Memory B cell (primary cell): ENCODE data around the gene ICE1.

Source experiments
- ATAC-seq: fragments of 150-1000 bp; cut with Tn5 transposase; 2 replicates; pipeline ENCODE4 v1.10.0; 2021; ENCODE audit warnings: low read depth, mild to moderate bottlenecking, moderate library complexity
- DNase-seq, 2 donors: peaks; one replicate each; pipeline ENCODE4 v3.0.0; 2022; ENCODE audit warnings: low spot score in 2 of 2
- H3K27ac Mint-ChIP-seq: one replicate; pipeline ENCODE4 v1.8.0; 2022; ENCODE audit warnings: mild to moderate bottlenecking, moderate library complexity, mixed read lengths
- H3K27me3 Mint-ChIP-seq: one replicate; pipeline ENCODE4 v1.8.0; 2022; ENCODE audit warnings: mixed read lengths
- H3K36me3 Mint-ChIP-seq: one replicate; pipeline ENCODE4 v1.8.0; 2022; ENCODE audit warnings: mild to moderate bottlenecking, mixed read lengths
- H3K4me1 Mint-ChIP-seq: one replicate; pipeline ENCODE4 v1.8.0; 2022; ENCODE audit warnings: mixed read lengths
- H3K4me3 Mint-ChIP-seq: one replicate; pipeline ENCODE4 v1.8.0; 2022; ENCODE audit warnings: mild to moderate bottlenecking, moderate library complexity, mixed read lengths
- H3K9me3 Mint-ChIP-seq: one replicate; pipeline ENCODE4 v1.8.0; 2022; ENCODE audit warnings: mixed read lengths

ICE1 gene

DNA sequence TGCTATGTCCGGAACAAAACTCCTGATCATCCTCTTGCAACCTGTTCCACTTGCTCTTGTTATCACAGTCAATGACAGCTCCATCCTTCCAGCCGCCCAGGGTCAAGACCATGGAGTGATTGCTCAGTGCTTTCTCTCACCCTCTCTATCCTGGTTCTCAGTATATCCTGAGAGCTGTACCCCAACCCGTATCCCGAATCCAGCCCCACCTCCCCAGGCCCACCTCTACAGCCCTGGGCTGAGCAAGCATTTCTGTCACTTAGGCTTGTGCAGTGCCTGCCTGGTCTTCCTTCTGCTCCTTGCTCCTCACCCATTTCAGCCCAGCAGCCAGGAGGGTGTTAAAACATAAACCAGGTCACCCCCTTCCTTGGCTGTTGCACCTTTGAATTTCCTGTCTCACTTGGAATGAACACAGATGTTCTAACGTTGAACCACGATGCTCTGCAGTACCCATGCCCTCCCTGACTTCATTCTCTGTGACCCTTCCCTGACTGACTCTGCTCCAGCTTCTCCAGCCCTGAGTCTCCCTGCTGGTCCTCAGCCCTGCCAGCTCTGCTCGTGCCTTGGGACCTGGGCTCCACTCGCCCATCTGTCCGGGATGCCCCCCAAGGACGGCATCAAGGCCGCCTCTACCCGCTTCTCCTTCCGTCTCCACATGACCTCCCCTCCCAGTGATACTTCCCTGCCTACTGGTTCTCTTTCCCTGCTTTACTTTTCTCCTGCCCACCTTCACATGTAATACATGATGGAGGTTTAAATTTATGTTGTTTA is 110.0 kb downstream of the ICE1 start:
- ATAC-seq (no peak), DNase-seq (no peak)
- no peak overlapping the region for H3K27ac Mint-ChIP-seq
- no peaks in the 10 kb centered on the region for H3K9me3 Mint-ChIP-seq
- peaks cover 26% of the 10 kb centered on the region for H3K27me3 Mint-ChIP-seq
- peaks cover 9% of the 10 kb centered on the region for H3K4me1 Mint-ChIP-seq
- peaks cover 6% of the 10 kb centered on the region for H3K36me3 Mint-ChIP-seq
- no peak overlapping the region for H3K4me3 Mint-ChIP-seq

DNA sequence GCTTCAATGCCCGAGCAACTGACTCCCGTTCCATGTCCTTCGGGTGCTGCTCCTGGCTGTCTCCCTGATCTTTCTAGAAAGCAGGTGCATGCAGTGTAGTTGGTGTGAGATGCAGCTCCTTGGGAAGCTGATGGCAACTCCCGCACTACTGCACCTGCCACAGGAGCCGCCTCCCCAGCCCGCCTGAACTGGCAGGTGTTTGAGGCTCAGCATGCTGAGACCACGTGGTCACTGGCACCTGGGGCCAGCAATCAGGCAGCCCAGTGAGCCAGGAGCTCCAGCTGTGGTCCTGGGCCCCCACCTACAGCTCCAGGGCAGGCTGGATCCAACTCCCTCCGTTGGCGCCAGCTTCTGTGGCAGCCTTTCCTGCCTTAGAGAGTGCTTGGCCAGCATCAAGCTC is 111.5 kb downstream of the ICE1 start:
- ATAC-seq (no peak), DNase-seq (no peak)
- Mint-ChIP-seq H3K27ac (no peak overlapping the region), H3K27me3 (peaks cover 26% of the 10 kb centered on the region), H3K4me3 (no peak overlapping the region), H3K4me1 (peaks cover 9% of the 10 kb centered on the region), H3K36me3 (peaks cover 5% of the 10 kb centered on the region), H3K9me3 (no peaks in the 10 kb centered on the region)

DNA sequence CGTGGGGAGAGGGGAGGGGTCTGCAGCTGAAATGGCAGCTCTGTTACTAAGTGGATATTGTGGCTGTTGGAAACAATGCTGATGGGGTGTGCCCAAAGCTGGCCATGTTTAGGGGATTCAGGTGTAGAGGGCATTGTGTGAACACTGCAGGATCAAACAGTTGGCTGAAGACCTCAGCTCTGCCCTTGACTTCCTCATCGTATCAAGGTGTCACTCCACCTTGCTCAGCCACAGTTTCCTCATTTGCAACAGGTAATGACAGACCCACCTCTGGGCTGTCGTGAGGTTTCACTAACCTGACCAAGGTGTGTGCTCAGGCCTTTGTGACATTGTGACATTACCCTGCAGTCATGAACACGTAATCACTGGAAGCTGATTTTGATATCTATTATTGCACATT is 111.9 kb downstream of the ICE1 start:
- H3K9me3 Mint-ChIP-seq, result no peaks in the 10 kb centered on the region
- H3K36me3 Mint-ChIP-seq, result peaks cover 5% of the 10 kb centered on the region
- ATAC-seq (peak; percentile 72), DNase-seq (no peak)
- H3K4me1 Mint-ChIP-seq, result peaks cover 9% of the 10 kb centered on the region
- H3K4me3 Mint-ChIP-seq, result no peak overlapping the region
- H3K27me3 Mint-ChIP-seq, result peaks cover 26% of the 10 kb centered on the region
- H3K27ac Mint-ChIP-seq, result no peak overlapping the region

DNA sequence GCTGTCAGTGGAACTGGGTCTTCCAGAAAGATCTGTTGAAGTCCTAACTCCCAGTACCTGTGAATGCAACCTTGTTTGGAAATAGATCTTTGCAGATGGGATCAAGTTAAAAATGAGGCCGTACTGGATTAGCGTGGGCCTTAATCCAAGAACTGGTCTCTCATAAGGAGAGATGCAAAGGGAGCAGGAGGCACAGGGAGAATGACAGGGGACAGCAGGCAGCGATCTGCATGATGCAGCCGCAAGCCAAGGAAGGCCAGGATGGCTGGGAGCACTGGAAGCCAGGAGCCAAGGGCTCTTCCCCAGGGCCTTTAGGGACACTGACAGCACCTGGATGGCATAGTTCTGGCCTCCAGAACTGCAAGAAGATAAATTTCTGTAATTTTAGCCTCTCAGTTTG is 114.4 kb downstream of the ICE1 start:
- peaks cover 12% of the 10 kb centered on the region for H3K4me1 Mint-ChIP-seq
- H3K27me3 Mint-ChIP-seq, result peaks cover 22% of the 10 kb centered on the region
- peaks cover 2% of the 10 kb centered on the region for H3K9me3 Mint-ChIP-seq
- ATAC-seq, result no peak
- no peak overlapping the region for H3K4me3 Mint-ChIP-seq
- no peak overlapping the region for H3K27ac Mint-ChIP-seq
- H3K36me3 Mint-ChIP-seq, result peaks cover 7% of the 10 kb centered on the region
- DNase-seq, result no peak

DNA sequence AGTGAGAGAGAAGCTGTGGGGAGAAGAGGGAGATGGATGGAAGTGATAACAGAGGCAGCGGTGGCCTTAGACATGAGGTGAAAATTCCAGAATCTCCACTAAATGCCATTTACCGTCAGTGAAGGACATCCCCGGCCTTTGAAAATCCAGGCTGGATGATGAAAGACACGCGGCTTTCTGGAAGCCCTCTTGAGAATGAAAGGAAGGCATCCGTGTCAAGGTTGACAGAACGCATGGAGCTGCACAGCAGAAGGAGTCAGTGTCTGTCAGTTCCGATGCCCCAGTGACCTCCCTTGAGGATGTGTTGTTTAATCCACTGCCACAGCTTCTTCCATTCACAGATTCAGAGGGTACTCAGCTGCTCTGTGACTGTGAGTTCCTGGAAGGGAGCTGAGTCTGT is 114.9 kb downstream of the ICE1 start:
- Mint-ChIP-seq H3K4me1 (peaks cover 12% of the 10 kb centered on the region), H3K4me3 (no peak overlapping the region), H3K27me3 (peaks cover 17% of the 10 kb centered on the region), H3K9me3 (peaks cover 2% of the 10 kb centered on the region), H3K27ac (no peak overlapping the region), H3K36me3 (peaks cover 7% of the 10 kb centered on the region)
- DNase-seq (no peak), ATAC-seq (no peak)

DNA sequence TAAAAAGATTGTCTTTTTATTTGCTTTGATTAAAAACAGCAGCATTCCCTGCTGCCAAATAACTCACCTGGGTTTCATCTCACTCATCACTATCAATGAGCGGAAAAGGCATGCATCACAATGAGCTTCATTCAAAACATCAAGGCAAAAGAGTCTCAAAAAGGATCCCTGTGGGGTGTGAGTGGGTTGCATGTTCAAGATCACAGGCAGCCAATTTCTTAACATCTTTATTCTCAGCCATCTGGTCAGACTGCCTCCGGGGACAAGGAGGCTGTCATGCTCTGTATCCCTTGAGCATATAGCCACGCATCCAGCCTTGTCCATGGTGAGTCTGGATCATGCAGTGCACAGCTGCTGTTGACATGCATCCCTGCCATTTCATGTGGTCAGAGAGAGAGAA is 117.1 kb downstream of the ICE1 start:
- ATAC-seq (no peak), DNase-seq (no peak)
- Mint-ChIP-seq H3K27me3 (peaks cover 11% of the 10 kb centered on the region), H3K9me3 (peaks cover 2% of the 10 kb centered on the region), H3K4me1 (peaks cover 7% of the 10 kb centered on the region), H3K36me3 (peaks cover 2% of the 10 kb centered on the region), H3K27ac (no peak overlapping the region), H3K4me3 (no peak overlapping the region)
